ENCODE results near the gene FREM2.

Gene FREM2

GRCh38 chr13:38763446-38764381 is 76.8 kb downstream of the FREM2 start:
- no peak for DNase-seq

- DNase-seq, result no peak
These were observed 79.9 kb downstream of the FREM2 start for GRCh38 chr13:38766799-38767198.

- DNase-seq, result no peak
These were observed 80.8 kb downstream of the FREM2 start for GRCh38 chr13:38767506-38768265.

GRCh38 chr13:38769526-38769925 is 82.6 kb downstream of the FREM2 start:
- no peak for DNase-seq

GRCh38 chr13:38775085-38775484 is 88.2 kb downstream of the FREM2 start:
- DNase-seq, result no peak

- no peak for DNase-seq
These were observed 90.7 kb downstream of the FREM2 start for GRCh38 chr13:38777347-38778119.

GRCh38 chr13:38781539-38781938 is 94.7 kb downstream of the FREM2 start:
- no peak for DNase-seq

- no peak for DNase-seq
These were observed 97.4 kb downstream of the FREM2 start for GRCh38 chr13:38784036-38784880.

GRCh38 chr13:38785042-38785441 is 98.2 kb downstream of the FREM2 start:
- DNase-seq, result no peak

- no peak for DNase-seq
These were observed 98.6 kb downstream of the FREM2 start for GRCh38 chr13:38785490-38785889.

- no peak for DNase-seq
These were observed 100.7 kb downstream of the FREM2 start for GRCh38 chr13:38787550-38787949.

GRCh38 chr13:38796890-38797289 is 110.0 kb downstream of the FREM2 start:
- no peak for DNase-seq

GRCh38 chr13:38803531-38803930 is 116.7 kb downstream of the FREM2 start:
- no peak for DNase-seq

- DNase-seq, result no peak
These were observed 117.2 kb downstream of the FREM2 start for GRCh38 chr13:38804061-38804460.

GRCh38 chr13:38804536-38804935 is 117.7 kb downstream of the FREM2 start:
- no peak for DNase-seq

GRCh38 chr13:38814331-38814730 is 127.5 kb downstream of the FREM2 start:
- no peak for DNase-seq

GRCh38 chr13:38819053-38819452 is 132.2 kb downstream of the FREM2 start:
- DNase-seq, result no peak

GRCh38 chr13:38819596-38819995 is 132.7 kb downstream of the FREM2 start:
- DNase-seq, result no peak

GRCh38 chr13:38821770-38822551 is 135.1 kb downstream of the FREM2 start:
- peak; percentile 10 for DNase-seq

GRCh38 chr13:38824342-38824741 is 137.5 kb downstream of the FREM2 start:
- no peak for DNase-seq

GRCh38 chr13:38826182-38826813 is 139.4 kb downstream of the FREM2 start:
- DNase-seq, result no peak

Measured in NCI-H1048 (cell line).